K562 (cell line): ENCODE results near the gene H3-3A. TPM values are rescaled to one million over a fixed set of nuclear protein-coding genes. Genes with fewer than 3 reads are reported as not detected.

ENCODE experiments used
- DEAF1 ChIP-seq: fragments of 450-650 bp; formaldehyde crosslinking; IDR thresholded peaks from 2 replicates; pipeline ENCODE4 v1.4.0; 2020; ENCODE audit warnings: mild to moderate bottlenecking, moderate library complexity
- POLR2G ChIP-seq: fragments of 200-400 bp; formaldehyde crosslinking; IDR thresholded peaks from 2 replicates; pipeline ENCODE4 v1.6.1; 2017; ENCODE audit warnings: low read depth, mild to moderate bottlenecking, antibody characterized with exemption, low read length, moderate library complexity
- SRSF7 ChIP-seq: fragments of 200-400 bp; formaldehyde crosslinking; optimal IDR thresholded peaks from 2 replicates; pipeline ENCODE3; 2017; ENCODE audit warnings: mild to moderate bottlenecking, low read depth, low read length
- ZNF408 ChIP-seq: fragments of 250-450 bp; sonication (Bioruptor Pico); IDR thresholded peaks from 2 replicates; pipeline ENCODE4 v1.4.0; 2020; ENCODE audit warnings: low read depth, mild to moderate bottlenecking, moderate library complexity
- polyA plus RNA-seq, 8 experiments: library from polyadenylated mRNA; depleted of rRNA in 4 of 8; stranded (reverse) in 5 of 8; unstranded in 3 of 8; fragments of >200 nt; fragmentation: Nextera tagmentation in 2 of 8; fragmentation: Illumina TruSeq in 1 of 8; extraction: Ambion mirVana in 2 of 8; extraction: Trizol in 1 of 8; gene quantifications; 2 replicates each; pipeline versions ENCODE4 v1.2.1 to v1.2.3, GENCODE V29; 2011 to 2014; ENCODE audit warnings: inconsistent platforms in 1 of 8, missing spikeins in 1 of 8
- total RNA-seq, 7 experiments: library from RNA; depleted of rRNA in 6 of 7; stranded (reverse); fragments of >200 nt in 6 of 7; fragmentation: Illumina TruSeq in 2 of 7; extraction: Trizol in 2 of 7; gene quantifications; 2 replicates each; pipeline versions ENCODE4 v1.2.1 to v1.2.3, GENCODE V29; 2011 to 2021; ENCODE audit warnings: low replicate concordance in 1 of 7
- TF ChIP-seq, protein P1 (sequence below): fragments of 450-650 bp; IDR thresholded peaks from 2 replicates; pipeline ENCODE4 v1.6.1; 2018; ENCODE audit not compliant: partially characterized antibody
- TF ChIP-seq, protein P2 (sequence below): fragments of 450-650 bp; IDR thresholded peaks from 2 replicates; pipeline ENCODE4 v1.6.1; 2017; ENCODE audit warnings: antibody characterized with exemption, mild to moderate bottlenecking
- TF ChIP-seq, protein P3 (sequence below): sonication (generic); formaldehyde crosslinking; IDR thresholded peaks from 2 replicates; pipeline ENCODE4 v1.8.1; 2023; ENCODE audit warnings: mild to moderate bottlenecking, missing genetic modification reagents

The H3-3A gene
- total and polyA plus RNA-seq, 9 of the 15 experiments (the other 6 are each of a cell fraction or from before 2014, with no cell fraction given): 426 to 1,083 (median 591) TPM

DNA sequence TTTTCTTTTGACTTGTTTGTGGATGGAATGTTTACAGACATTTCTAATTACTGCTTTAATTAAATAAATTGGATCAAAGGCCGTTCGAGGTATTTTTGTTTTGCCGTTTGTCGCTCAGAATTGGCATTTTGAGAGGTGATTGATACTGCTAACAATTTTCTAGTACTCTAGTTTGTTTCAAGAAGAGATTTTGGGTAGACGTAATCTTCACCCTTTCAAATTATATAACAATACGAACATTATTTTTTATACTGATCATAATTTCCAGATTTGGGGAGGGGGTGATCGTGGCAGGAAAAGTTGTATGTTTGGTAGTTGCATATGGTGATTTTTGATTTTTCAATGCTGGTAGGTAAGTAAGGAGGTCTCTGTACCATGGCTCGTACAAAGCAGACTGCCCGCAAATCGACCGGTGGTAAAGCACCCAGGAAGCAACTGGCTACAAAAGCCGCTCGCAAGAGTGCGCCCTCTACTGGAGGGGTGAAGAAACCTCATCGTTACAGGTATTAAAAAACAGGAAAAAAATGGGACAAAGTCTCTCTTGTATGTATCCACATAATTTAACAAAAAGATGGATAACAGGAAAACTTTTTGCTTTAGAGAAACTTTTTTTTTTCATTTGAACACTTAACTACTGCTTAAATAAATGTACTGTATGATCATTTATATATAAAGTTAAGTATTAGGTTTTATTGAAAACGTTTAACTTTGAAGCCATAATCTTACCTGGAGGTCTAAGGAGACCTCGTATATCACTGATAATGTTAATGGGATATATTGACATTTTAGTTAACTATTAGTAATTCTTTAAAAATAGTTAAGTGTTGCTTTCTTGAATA is 1.7 kb downstream of the H3-3A start (continued):
- TF ChIP-seq, protein P1, sequence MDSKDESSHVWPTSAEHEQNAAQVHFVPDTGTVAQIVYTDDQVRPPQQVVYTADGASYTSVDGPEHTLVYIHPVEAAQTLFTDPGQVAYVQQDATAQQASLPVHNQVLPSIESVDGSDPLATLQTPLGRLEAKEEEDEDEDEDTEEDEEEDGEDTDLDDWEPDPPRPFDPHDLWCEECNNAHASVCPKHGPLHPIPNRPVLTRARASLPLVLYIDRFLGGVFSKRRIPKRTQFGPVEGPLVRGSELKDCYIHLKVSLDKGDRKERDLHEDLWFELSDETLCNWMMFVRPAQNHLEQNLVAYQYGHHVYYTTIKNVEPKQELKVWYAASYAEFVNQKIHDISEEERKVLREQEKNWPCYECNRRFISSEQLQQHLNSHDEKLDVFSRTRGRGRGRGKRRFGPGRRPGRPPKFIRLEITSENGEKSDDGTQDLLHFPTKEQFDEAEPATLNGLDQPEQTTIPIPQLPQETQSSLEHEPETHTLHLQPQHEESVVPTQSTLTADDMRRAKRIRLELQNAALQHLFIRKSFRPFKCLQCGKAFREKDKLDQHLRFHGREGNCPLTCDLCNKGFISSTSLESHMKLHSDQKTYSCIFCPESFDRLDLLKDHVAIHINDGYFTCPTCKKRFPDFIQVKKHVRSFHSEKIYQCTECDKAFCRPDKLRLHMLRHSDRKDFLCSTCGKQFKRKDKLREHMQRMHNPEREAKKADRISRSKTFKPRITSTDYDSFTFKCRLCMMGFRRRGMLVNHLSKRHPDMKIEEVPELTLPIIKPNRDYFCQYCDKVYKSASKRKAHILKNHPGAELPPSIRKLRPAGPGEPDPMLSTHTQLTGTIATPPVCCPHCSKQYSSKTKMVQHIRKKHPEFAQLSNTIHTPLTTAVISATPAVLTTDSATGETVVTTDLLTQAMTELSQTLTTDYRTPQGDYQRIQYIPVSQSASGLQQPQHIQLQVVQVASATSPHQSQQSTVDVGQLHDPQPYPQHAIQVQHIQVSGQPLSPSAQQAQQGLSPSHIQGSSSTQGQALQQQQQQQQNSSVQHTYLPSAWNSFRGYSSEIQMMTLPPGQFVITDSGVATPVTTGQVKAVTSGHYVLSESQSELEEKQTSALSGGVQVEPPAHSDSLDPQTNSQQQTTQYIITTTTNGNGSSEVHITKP: no peak
- TF ChIP-seq, protein P2, sequence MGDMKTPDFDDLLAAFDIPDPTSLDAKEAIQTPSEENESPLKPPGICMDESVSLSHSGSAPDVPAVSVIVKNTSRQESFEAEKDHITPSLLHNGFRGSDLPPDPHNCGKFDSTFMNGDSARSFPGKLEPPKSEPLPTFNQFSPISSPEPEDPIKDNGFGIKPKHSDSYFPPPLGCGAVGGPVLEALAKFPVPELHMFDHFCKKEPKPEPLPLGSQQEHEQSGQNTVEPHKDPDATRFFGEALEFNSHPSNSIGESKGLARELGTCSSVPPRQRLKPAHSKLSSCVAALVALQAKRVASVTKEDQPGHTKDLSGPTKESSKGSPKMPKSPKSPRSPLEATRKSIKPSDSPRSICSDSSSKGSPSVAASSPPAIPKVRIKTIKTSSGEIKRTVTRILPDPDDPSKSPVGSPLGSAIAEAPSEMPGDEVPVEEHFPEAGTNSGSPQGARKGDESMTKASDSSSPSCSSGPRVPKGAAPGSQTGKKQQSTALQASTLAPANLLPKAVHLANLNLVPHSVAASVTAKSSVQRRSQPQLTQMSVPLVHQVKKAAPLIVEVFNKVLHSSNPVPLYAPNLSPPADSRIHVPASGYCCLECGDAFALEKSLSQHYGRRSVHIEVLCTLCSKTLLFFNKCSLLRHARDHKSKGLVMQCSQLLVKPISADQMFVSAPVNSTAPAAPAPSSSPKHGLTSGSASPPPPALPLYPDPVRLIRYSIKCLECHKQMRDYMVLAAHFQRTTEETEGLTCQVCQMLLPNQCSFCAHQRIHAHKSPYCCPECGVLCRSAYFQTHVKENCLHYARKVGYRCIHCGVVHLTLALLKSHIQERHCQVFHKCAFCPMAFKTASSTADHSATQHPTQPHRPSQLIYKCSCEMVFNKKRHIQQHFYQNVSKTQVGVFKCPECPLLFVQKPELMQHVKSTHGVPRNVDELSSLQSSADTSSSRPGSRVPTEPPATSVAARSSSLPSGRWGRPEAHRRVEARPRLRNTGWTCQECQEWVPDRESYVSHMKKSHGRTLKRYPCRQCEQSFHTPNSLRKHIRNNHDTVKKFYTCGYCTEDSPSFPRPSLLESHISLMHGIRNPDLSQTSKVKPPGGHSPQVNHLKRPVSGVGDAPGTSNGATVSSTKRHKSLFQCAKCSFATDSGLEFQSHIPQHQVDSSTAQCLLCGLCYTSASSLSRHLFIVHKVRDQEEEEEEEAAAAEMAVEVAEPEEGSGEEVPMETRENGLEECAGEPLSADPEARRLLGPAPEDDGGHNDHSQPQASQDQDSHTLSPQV: peak; percentile 31; the same call in 1 of the 2 replicates
- TF ChIP-seq ZNF408 (no peak), DEAF1 (0 out of 2 replicates have a peak, but pooled peaks have one; percentile 49), SRSF7 (no peak), POLR2G (peak; percentile 61)
- TF ChIP-seq, protein P3, sequence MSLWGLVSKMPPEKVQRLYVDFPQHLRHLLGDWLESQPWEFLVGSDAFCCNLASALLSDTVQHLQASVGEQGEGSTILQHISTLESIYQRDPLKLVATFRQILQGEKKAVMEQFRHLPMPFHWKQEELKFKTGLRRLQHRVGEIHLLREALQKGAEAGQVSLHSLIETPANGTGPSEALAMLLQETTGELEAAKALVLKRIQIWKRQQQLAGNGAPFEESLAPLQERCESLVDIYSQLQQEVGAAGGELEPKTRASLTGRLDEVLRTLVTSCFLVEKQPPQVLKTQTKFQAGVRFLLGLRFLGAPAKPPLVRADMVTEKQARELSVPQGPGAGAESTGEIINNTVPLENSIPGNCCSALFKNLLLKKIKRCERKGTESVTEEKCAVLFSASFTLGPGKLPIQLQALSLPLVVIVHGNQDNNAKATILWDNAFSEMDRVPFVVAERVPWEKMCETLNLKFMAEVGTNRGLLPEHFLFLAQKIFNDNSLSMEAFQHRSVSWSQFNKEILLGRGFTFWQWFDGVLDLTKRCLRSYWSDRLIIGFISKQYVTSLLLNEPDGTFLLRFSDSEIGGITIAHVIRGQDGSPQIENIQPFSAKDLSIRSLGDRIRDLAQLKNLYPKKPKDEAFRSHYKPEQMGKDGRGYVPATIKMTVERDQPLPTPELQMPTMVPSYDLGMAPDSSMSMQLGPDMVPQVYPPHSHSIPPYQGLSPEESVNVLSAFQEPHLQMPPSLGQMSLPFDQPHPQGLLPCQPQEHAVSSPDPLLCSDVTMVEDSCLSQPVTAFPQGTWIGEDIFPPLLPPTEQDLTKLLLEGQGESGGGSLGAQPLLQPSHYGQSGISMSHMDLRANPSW (CRISPR knock-in tag): no peak
